ENCODE measurements around the gene SLCO2A1. TPM values are rescaled to one million over a fixed set of nuclear protein-coding genes. Genes with fewer than 3 reads are reported as not detected.
A peak's percentile ranks its signal among the peaks of the same experiment; 100 is the strongest.

Gene SLCO2A1
- total and polyA plus RNA-seq, 2 of the 4 experiments (the other 2 are of a cell fraction) = under 0.01 to 1.5 TPM

GRCh38 chr3:134035836-134036235, 6.1 kb upstream of the SLCO2A1 start:
- no peak overlapping the region for H3K9ac ChIP-seq (ENCODE audit: low read depth, low read length)
- ChIA-PET CTCF (interaction anchor here (0.6 kb wide), 1 partner anchor 218 kb away, joined by 3 read pairs; no protein-coding TSS in a partner anchor), POLR2A (ENCODE audit: unreplicated experiment) (no interaction called here)
- no peak overlapping the region for H2BK15ac ChIP-seq (ENCODE audit: low read depth, low read length)
- H3K9me3 ChIP-seq (ENCODE audit: control insufficient read depth, insufficient read depth, low read length) = no peaks in the 10 kb centered on the region
- ATAC-seq (ENCODE audit: low read depth) = no peak
- no peak overlapping the region for H3K18ac ChIP-seq (ENCODE audit: low read depth, low read length)
- no TSS peak for BruUV-seq (replicated peaks)
- H4K8ac ChIP-seq (ENCODE audit: low read depth in 2 of 2, low read length in 2 of 2) = no peak overlapping the region
- TF ChIP-seq CEBPB (IDR thresholded peaks at IDR 0.05; ENCODE audit: low read depth, low read length) = no peak
- TF ChIP-seq MAFK (IDR thresholded peaks at IDR 0.05; ENCODE audit: low read depth, low read length) = no peak
- TF ChIP-seq CHD1 (IDR thresholded peaks at IDR 0.05; ENCODE audit: low read depth, low read length) = no peak
- TF ChIP-seq FOS (IDR thresholded peaks at IDR 0.05; ENCODE audit: low read depth, low read length) = no peak
- no peak for TF ChIP-seq RFX5 (IDR thresholded peaks at IDR 0.05; ENCODE audit: low read depth, low read length)
- no peak for TF ChIP-seq POLR2A (IDR thresholded peaks at IDR 0.05; ENCODE audit: low read depth, low read length)
- TF ChIP-seq SMC3 (IDR thresholded peaks at IDR 0.05; ENCODE audit: low read depth, low read length) = no peak
- no peak for TF ChIP-seq MAZ (IDR thresholded peaks at IDR 0.05; ENCODE audit: borderline replicate concordance, low read depth, low read length)
- TF ChIP-seq RAD21 (IDR thresholded peaks at IDR 0.05; ENCODE audit: low read length) = no peak
- TF ChIP-seq RCOR1 (IDR thresholded peaks at IDR 0.05; ENCODE audit: insufficient replicate concordance, low read length) = no peak
- no peak for TF ChIP-seq BHLHE40 (IDR thresholded peaks at IDR 0.05; ENCODE audit: low read depth, low read length)
- no peak for TF ChIP-seq ELK1 (IDR thresholded peaks at IDR 0.05; ENCODE audit: borderline replicate concordance, low read depth, low read length)
- TF ChIP-seq NFE2L2 (IDR thresholded peaks at IDR 0.05; ENCODE audit: low read depth, low read length) = no peak
- no peak for TF ChIP-seq USF2 (IDR thresholded peaks at IDR 0.05; ENCODE audit: low read depth, low read length)
- no peak for TF ChIP-seq MXI1 (IDR thresholded peaks at IDR 0.05; ENCODE audit: borderline replicate concordance, low read depth, low read length)
- TF ChIP-seq CTCF (conservative IDR thresholded peaks at IDR 0.05; ENCODE audit: low read depth, low read length) = no peak
- dilution Hi-C loops (cut with HindIII; ENCODE audit: low sequenced_read_pairs, unreplicated experiment) (no loop called here), in situ Hi-C loops (cut with MboI; ENCODE audit: low sequenced_read_pairs) (no loop called here), intact Hi-C loops (cut with micrococcal nuclease) (no loop called here)
- peak overlapping the region; percentile 86 for H2AK9ac ChIP-seq (replicated peaks; ENCODE audit: low read depth, low read length, poor library complexity)
- no peak overlapping the region for H2AK5ac ChIP-seq (ENCODE audit: low read depth, low read length)
- H3K27ac ChIP-seq (ENCODE audit: insufficient read depth, low read length) = no peak overlapping the region
- no peak overlapping the region for H3K4me2 ChIP-seq (ENCODE audit: low read depth, low read length)
- no peak overlapping the region for H3K14ac ChIP-seq (replicated peaks; ENCODE audit: low read depth, low read length)
- no peak overlapping the region for H3K4me3 ChIP-seq (ENCODE audit: insufficient read depth, low read depth, low read length)
- peaks cover 2% of the 10 kb centered on the region; the same call in 1 of the 2 replicates for H3K4me1 ChIP-seq (ENCODE audit: control insufficient read depth, insufficient read depth, low read length)
- H4K91ac ChIP-seq (ENCODE audit: insufficient read depth, low read depth, low read length) = no peak overlapping the region
- H3K4ac ChIP-seq (ENCODE audit: low read depth, low read length) = no peak overlapping the region
- H2BK120ac ChIP-seq (ENCODE audit: low read depth, low read length) = no peak overlapping the region
- H4K20me1 ChIP-seq (ENCODE audit: insufficient read depth, low read length) = no peaks in the 10 kb centered on the region
- H3K56ac ChIP-seq (ENCODE audit: extremely low read depth, insufficient read depth, low read length) = no peak overlapping the region
- H2BK20ac ChIP-seq (ENCODE audit: low read depth, low read length) = no peak overlapping the region
- H3K23ac ChIP-seq (ENCODE audit: low read depth, low read length) = no peak overlapping the region
- WGBS, 2 experiments (ENCODE audit: extremely low coverage in 2 of 2, insufficient read length in 1 of 2) = 98% methylated on average over 5 of the region's 8 CpGs; no CpG with 5 or more reads in 1 of the 2 experiments
- no peak overlapping the region for H4K5ac ChIP-seq (ENCODE audit: low read depth, low read length)
- H3K36me3 ChIP-seq (ENCODE audit: control insufficient read depth, insufficient read depth, low read length) = no peaks in the 10 kb centered on the region
- H2BK5ac ChIP-seq (ENCODE audit: low read depth, low read length, poor library complexity, severe bottlenecking) = no peak overlapping the region
- H3K79me1 ChIP-seq (ENCODE audit: low read depth in 1 of 2, low read length in 2 of 2) = no peaks in the 10 kb centered on the region
- DNase-seq = no peak
- H3K9me1 ChIP-seq (ENCODE audit: insufficient read depth, low read length) = peaks cover 6% of the 10 kb centered on the region
- no peak overlapping the region for H2AFZ ChIP-seq (replicated peaks; ENCODE audit: low read length, poor library complexity)
- H3K27me3 ChIP-seq (ENCODE audit: control insufficient read depth, insufficient read depth, low read length) = no peaks in the 10 kb centered on the region
